ENCODE results near the gene SDE2.
"Not testable (repeated sequence)": the region's sequence is repeated elsewhere in the genome, so short reads cannot be mapped to it uniquely, and the experiment has no call there.

SDE2 gene

DNA sequence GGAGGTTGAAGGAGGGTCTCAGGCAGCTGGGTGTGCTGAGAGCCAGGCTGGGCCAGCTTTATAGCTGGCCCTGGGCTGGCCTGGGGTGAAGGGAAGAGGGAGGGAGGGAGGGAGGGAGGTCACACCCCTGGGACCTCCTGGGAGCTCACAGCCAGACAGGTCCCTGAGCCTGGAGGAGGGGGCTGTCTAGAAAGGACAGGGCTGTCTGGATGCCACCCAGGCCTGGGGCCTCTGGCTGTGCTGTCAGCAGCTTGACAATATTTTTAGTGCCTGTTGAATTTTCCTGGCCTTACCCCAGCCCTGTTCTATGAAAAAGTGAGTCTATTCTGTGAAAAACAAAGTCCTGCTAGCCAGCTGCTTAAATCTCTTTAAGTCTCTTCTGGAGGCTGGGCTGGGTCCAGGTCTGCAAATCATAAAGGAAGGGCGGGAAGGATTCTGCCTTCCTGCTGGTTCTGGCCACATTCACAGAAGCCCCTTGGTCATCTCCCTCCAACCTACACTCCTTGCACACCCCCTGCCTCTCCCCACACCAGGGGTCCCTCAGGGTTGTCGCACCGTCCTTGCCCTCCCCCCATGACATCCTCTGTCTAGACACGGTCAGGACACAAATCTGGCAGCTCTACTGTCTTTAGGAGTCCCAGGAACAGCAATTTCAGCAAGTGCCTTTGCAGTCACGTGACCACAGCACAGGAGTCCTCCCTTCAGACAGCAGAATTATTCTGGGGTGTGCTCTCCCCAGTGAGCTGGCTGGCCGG is 57.8 kb downstream of the SDE2 start, which contains the start of gene LEFTY2:
Gene LEFTY2 (minus strand): TSS at position 34 of the 755 bp plus-strand sequence. CDS start 80 bp downstream, outside the sequence.
- DNase-seq = no peak

DNA sequence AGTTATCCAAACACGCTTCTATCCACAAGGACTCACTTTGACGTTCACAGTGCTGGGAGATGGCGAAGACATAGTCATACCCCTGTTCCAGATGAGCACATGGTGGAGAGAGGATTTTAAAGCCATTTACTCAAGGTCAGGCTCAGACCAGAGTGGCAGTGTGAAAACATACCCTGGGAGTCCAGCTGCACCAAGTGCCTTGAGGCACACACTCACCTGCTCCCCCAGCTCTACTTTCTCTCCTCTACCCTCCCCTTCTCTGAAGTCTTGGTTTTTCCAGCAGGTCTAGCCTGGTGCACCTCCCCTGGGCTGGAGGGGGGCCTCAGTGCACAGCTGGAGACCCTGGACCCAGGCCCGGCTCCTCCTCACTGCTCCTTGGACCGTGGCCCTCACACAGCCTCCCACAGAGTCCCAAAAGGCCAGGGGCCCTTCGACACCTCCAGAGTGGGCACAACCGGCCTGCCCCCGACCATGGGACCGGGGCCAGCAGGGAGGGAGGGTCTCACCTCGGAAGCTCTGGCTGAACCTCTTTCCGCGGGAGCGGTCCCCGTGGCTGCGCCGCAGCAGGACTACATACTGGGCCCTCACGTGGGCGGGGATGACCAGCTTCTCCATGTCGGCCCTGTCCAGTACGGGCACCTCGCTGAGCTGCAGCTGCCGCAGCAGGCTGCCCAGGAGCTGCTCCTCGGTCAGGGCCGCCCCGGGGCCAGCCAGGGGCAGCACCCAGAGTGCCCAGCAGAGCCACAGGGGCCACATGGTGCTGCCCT is 58.6 kb downstream of the SDE2 start:
- no peak for DNase-seq

DNA sequence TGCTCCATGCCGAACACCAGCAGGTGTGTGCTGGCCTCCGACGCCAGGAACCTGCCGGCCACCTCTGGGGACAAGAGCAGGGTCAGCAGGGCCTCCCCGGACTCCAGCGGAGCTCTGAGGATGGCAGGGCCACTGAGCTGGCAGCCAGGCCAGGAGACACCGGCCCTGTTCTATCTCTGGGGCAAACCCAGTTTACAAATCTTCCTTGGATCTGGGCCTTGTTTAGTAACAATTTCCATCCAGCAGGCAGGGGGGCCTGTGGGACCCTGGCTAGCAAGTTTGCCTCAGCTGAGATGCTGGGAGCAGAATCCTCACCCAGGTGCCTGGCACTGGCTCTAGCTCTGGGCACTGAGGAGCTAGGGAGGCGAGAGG is 59.2 kb downstream of the SDE2 start:
- DNase-seq = not testable (repeated sequence)

- DNase-seq = not testable (repeated sequence)
Measured at GRCh38 chr1:225939097-225939938, 59.8 kb downstream of the SDE2 start.

GRCh38 chr1:225937048-225937968 is 61.8 kb downstream of the SDE2 start:
- no peak for DNase-seq

- no peak for DNase-seq
Measured at GRCh38 chr1:225936523-225936922, 62.6 kb downstream of the SDE2 start.

GRCh38 chr1:225936086-225936485 is 63.1 kb downstream of the SDE2 start:
- not testable (repeated sequence) for DNase-seq

DNA sequence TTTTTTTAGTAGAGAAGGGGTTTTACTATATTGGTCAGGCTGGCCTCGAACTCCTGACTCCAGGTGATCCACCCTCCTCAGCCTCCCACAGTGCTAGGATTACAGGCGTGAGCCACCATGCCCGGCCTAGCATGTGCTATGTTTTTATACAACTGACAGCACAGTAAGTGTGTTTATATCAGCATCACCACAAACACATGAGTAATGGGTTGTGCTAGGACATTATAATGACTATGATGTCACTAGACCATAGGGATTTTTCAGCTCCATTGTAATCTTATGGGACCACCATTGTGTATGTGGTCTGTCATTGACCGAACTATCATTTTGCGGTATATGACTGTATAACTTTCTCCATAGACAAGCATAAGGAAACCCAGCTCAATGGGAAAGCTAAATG is 64.4 kb downstream of the SDE2 start:
- DNase-seq = no peak

- DNase-seq = no peak
Measured at GRCh38 chr1:225933072-225933471, 66.1 kb downstream of the SDE2 start.
